Measurements from ENCODE around the gene NCR2. TPM values are rescaled to one million over a fixed set of nuclear protein-coding genes. Genes with fewer than 3 reads are reported as not detected.

Gene NCR2
- total RNA-seq, 1 experiment from 2014 or later, result not detected

- intact Hi-C loops (cut with micrococcal nuclease; ENCODE audit: unreplicated experiment), result loop anchor here (2.0 kb wide), 1 partner anchor 376 kb away; no protein-coding TSS in a partner anchor
- no peaks in the 10 kb centered on the region for H3K4me1 ChIP-seq (ENCODE audit: insufficient read depth, low read length, poor library complexity, severe bottlenecking)
- no peaks in the 10 kb centered on the region for H3K9me3 ChIP-seq (ENCODE audit: low read depth, low read length, poor library complexity, severe bottlenecking)
- H3K27me3 ChIP-seq (replicated peaks; ENCODE audit: insufficient read depth, low read depth, low read length, poor library complexity), result peaks cover 12% of the 10 kb centered on the region
- no peak overlapping the region for H3K27ac ChIP-seq (ENCODE audit: low read depth, low read length, poor library complexity, severe bottlenecking)
- POLR2A ChIA-PET (ENCODE audit: low non-redundant PET), result no interaction called here
- DNase-seq (ENCODE audit: low spot score), result peak; percentile 57
- H3K36me3 ChIP-seq (ENCODE audit: insufficient read depth, low read length, poor library complexity, severe bottlenecking), result no peaks in the 10 kb centered on the region
- TF ChIP-seq EZH2 (IDR thresholded peaks at IDR 0.05; ENCODE audit: borderline replicate concordance, low read depth, low read length, poor library complexity, severe bottlenecking) (no peak), CTCF (conservative IDR thresholded peaks at IDR 0.05; ENCODE audit: low read depth, low read length) (peak; percentile 69)
- no TSS peak for BruUV-seq (replicated peaks)
- H3K4me3 ChIP-seq (ENCODE audit: low read depth, low read length, poor library complexity, severe bottlenecking), result no peak overlapping the region
- CTCF ChIA-PET, result no interaction called here
Measured at GRCh38 chr6:41306187-41306854, 29.1 kb upstream of the NCR2 start.

- intact Hi-C loops (cut with micrococcal nuclease; ENCODE audit: unreplicated experiment), result loop anchor here (5.0 to 10.0 kb wide), 3 partner anchors 120 to 310 kb away; partner anchors contain the start of genes NFYA and OARD1
- ChIA-PET CTCF (no interaction called here), POLR2A (ENCODE audit: low non-redundant PET) (no interaction called here)
- DNase-seq (ENCODE audit: low spot score), result no peak
- TF ChIP-seq CTCF (conservative IDR thresholded peaks at IDR 0.05; ENCODE audit: low read depth, low read length) (no peak), EZH2 (IDR thresholded peaks at IDR 0.05; ENCODE audit: borderline replicate concordance, low read depth, low read length, poor library complexity, severe bottlenecking) (no peak)
- H3K4me3 ChIP-seq (ENCODE audit: low read depth, low read length, poor library complexity, severe bottlenecking), result no peak overlapping the region
- no peaks in the 10 kb centered on the region for H3K9me3 ChIP-seq (ENCODE audit: low read depth, low read length, poor library complexity, severe bottlenecking)
- no peak overlapping the region for H3K27ac ChIP-seq (ENCODE audit: low read depth, low read length, poor library complexity, severe bottlenecking)
- BruUV-seq (replicated peaks), result no TSS peak
- H3K27me3 ChIP-seq (replicated peaks; ENCODE audit: insufficient read depth, low read depth, low read length, poor library complexity), result peaks cover 40% of the 10 kb centered on the region
- H3K36me3 ChIP-seq (ENCODE audit: insufficient read depth, low read length, poor library complexity, severe bottlenecking), result no peaks in the 10 kb centered on the region
- peaks cover 9% of the 10 kb centered on the region for H3K4me1 ChIP-seq (ENCODE audit: insufficient read depth, low read length, poor library complexity, severe bottlenecking)
Measured at GRCh38 chr6:41315203-41315602, 20.2 kb upstream of the NCR2 start.

GRCh38 chr6:41315943-41316620 lies 19.3 kb upstream of the NCR2 start:
- ChIA-PET CTCF (no interaction called here), POLR2A (ENCODE audit: low non-redundant PET) (no interaction called here)
- H3K27ac ChIP-seq (ENCODE audit: low read depth, low read length, poor library complexity, severe bottlenecking), result no peak overlapping the region
- peaks cover 40% of the 10 kb centered on the region for H3K27me3 ChIP-seq (replicated peaks; ENCODE audit: insufficient read depth, low read depth, low read length, poor library complexity)
- DNase-seq (ENCODE audit: low spot score), result no peak
- no TSS peak for BruUV-seq (replicated peaks)
- TF ChIP-seq EZH2 (IDR thresholded peaks at IDR 0.05; ENCODE audit: borderline replicate concordance, low read depth, low read length, poor library complexity, severe bottlenecking), result no peak
- TF ChIP-seq CTCF (conservative IDR thresholded peaks at IDR 0.05; ENCODE audit: low read depth, low read length), result no peak
- H3K9me3 ChIP-seq (ENCODE audit: low read depth, low read length, poor library complexity, severe bottlenecking), result no peaks in the 10 kb centered on the region
- H3K4me3 ChIP-seq (ENCODE audit: low read depth, low read length, poor library complexity, severe bottlenecking), result no peak overlapping the region
- no peaks in the 10 kb centered on the region for H3K36me3 ChIP-seq (ENCODE audit: insufficient read depth, low read length, poor library complexity, severe bottlenecking)
- intact Hi-C loops (cut with micrococcal nuclease; ENCODE audit: unreplicated experiment), result loop anchor here (5.0 to 10.0 kb wide), 3 partner anchors 121 to 311 kb away; partner anchors contain the start of genes NFYA and OARD1
- peaks cover 9% of the 10 kb centered on the region for H3K4me1 ChIP-seq (ENCODE audit: insufficient read depth, low read length, poor library complexity, severe bottlenecking)

All from A673 (cell line).